ENCODE data around the gene PARD3. TPM values are rescaled to one million over a fixed set of nuclear protein-coding genes. Genes with fewer than 3 reads are reported as not detected.

Gene PARD3
- polyA plus RNA-seq, 3 donors = 0.51 TPM; not detected in 2

DNA sequence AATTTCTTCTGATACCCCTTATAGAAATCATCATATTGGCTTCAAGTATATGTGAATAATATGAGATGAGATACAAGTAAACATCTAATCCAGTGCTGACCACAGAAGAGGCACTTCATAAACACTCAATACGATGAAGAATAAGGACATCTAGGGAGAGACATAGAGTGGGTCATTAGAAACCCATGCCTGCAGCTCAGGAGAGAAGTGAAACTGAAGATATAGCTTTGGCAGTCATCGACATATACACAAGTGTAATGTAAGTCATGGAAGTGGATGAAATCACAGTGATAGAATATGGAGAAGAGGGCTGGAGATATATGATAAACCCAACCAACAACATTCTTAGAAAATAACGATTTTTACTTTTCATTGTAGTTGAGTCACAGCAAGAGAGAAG lies 665.0 kb downstream of the PARD3 start:
- no peaks in the 10 kb centered on the region for H3K36me3 Mint-ChIP-seq

GRCh38 chr10:34148305-34148657 lies 666.8 kb downstream of the PARD3 start:
- H3K36me3 ChIP-seq (replicated peaks in 1 of 2; ENCODE audit: control insufficient read depth in 1 of 2, insufficient read depth in 2 of 2, low read length in 2 of 2) = no peaks in the 10 kb centered on the region
- H3K9me3 ChIP-seq (replicated peaks in 1 of 2; ENCODE audit: control insufficient read depth in 1 of 2, insufficient read depth in 1 of 2, low read length in 2 of 2) = no peaks in the 10 kb centered on the region
- no peak for TF ChIP-seq CTCF (IDR thresholded peaks at IDR 0.05)
- H4K20me1 ChIP-seq (ENCODE audit: insufficient read depth, low read length) = no peaks in the 10 kb centered on the region
- peaks cover 0 to 2% (median 0%) of the 10 kb centered on the region in 3 donors for H3K27me3 Mint-ChIP-seq (ENCODE audit: low read depth in 3 of 3)
- WGBS (ENCODE audit: insufficient coverage) = no CpG with 5 or more reads among the region's 3 CpGs
- no peaks in the 10 kb centered on the region for H3K4me1 Mint-ChIP-seq
- H3K27me3 ChIP-seq (ENCODE audit: control insufficient read depth in 2 of 2, insufficient read depth in 2 of 2, low read length in 2 of 2) = no peaks in the 10 kb centered on the region
- no peak for DNase-seq
- intact Hi-C loops (cut with micrococcal nuclease) = no loop called here
- no peaks in the 10 kb centered on the region for H3K36me3 Mint-ChIP-seq
- H2AFZ ChIP-seq (ENCODE audit: insufficient read depth, low read depth, low read length, poor library complexity, severe bottlenecking) = no peak overlapping the region
- no peaks in the 10 kb centered on the region for H3K4me1 ChIP-seq (ENCODE audit: control insufficient read depth in 1 of 2, insufficient read depth in 2 of 2, low read length in 2 of 2)
- H3K27ac Mint-ChIP-seq = no peak overlapping the region
- H3K4me2 ChIP-seq (replicated peaks; ENCODE audit: extremely low read depth, low read length, poor library complexity, severe bottlenecking) = no peak overlapping the region
- no peak overlapping the region for H3K4me3 Mint-ChIP-seq
- H3K27ac ChIP-seq (ENCODE audit: low read depth in 1 of 2, low read length in 2 of 2) = no peak overlapping the region
- H3K9me3 Mint-ChIP-seq = no peaks in the 10 kb centered on the region
- no peak overlapping the region for H3K4me3 ChIP-seq (replicated peaks in 1 of 3; ENCODE audit: low read depth in 2 of 3, low read length in 3 of 3)
- no peak overlapping the region for H3K9ac ChIP-seq (ENCODE audit: insufficient read depth, low read length, poor library complexity, severe bottlenecking)
- H3K79me2 ChIP-seq (ENCODE audit: insufficient read depth, low read length) = no peaks in the 10 kb centered on the region

More for the DNA sequence above, 665.0 kb downstream of the PARD3 start:
- Mint-ChIP-seq H3K4me3 (no peak overlapping the region), H3K4me1 (no peaks in the 10 kb centered on the region), H3K27ac (no peak overlapping the region), H3K9me3 (no peaks in the 10 kb centered on the region), H3K27me3 (ENCODE audit: low read depth in 3 of 3) (no peaks in the 10 kb centered on the region)
- Histone ChIP-seq H3K9ac (ENCODE audit: insufficient read depth, low read length, poor library complexity, severe bottlenecking) (no peak overlapping the region), H4K20me1 (ENCODE audit: insufficient read depth, low read length) (no peaks in the 10 kb centered on the region), H3K4me2 (replicated peaks; ENCODE audit: extremely low read depth, low read length, poor library complexity, severe bottlenecking) (no peak overlapping the region), H3K27me3 (ENCODE audit: control insufficient read depth in 2 of 2, insufficient read depth in 2 of 2, low read length in 2 of 2) (no peaks in the 10 kb centered on the region), H3K9me3 (replicated peaks in 1 of 2; ENCODE audit: control insufficient read depth in 1 of 2, insufficient read depth in 1 of 2, low read length in 2 of 2) (no peaks in the 10 kb centered on the region), H3K4me1 (ENCODE audit: control insufficient read depth in 1 of 2, insufficient read depth in 2 of 2, low read length in 2 of 2) (no peaks in the 10 kb centered on the region), H3K36me3 (replicated peaks in 1 of 2; ENCODE audit: control insufficient read depth in 1 of 2, insufficient read depth in 2 of 2, low read length in 2 of 2) (no peaks in the 10 kb centered on the region), H3K27ac (ENCODE audit: low read depth in 1 of 2, low read length in 2 of 2) (no peak overlapping the region), H3K4me3 (replicated peaks in 1 of 3; ENCODE audit: low read depth in 2 of 3, low read length in 3 of 3) (no peak overlapping the region), H3K79me2 (ENCODE audit: insufficient read depth, low read length) (no peaks in the 10 kb centered on the region), H2AFZ (ENCODE audit: insufficient read depth, low read depth, low read length, poor library complexity, severe bottlenecking) (no peak overlapping the region)
- intact Hi-C loops (cut with micrococcal nuclease) = no loop called here
- no peak for DNase-seq
- WGBS (ENCODE audit: insufficient coverage) = no CpG with 5 or more reads among the region's 3 CpGs
- TF ChIP-seq CTCF (IDR thresholded peaks at IDR 0.05) = no peak

Data from CD14-positive monocyte (primary cell).